GM18867 (cell line): ENCODE data around the gene PLEKHM2.

ENCODE experiments used
- ATAC-seq: cut with Tn5 transposase; IDR thresholded peaks from one replicate; pipeline ENCODE4 v1.9.1; 2021; ENCODE audit warnings: mild to moderate bottlenecking, moderate library complexity; ENCODE audit not compliant: unreplicated experiment

The PLEKHM2 gene

GRCh38 chr1:15723631-15724246, 39.6 kb downstream of the PLEKHM2 start:
- no peak for ATAC-seq

DNA sequence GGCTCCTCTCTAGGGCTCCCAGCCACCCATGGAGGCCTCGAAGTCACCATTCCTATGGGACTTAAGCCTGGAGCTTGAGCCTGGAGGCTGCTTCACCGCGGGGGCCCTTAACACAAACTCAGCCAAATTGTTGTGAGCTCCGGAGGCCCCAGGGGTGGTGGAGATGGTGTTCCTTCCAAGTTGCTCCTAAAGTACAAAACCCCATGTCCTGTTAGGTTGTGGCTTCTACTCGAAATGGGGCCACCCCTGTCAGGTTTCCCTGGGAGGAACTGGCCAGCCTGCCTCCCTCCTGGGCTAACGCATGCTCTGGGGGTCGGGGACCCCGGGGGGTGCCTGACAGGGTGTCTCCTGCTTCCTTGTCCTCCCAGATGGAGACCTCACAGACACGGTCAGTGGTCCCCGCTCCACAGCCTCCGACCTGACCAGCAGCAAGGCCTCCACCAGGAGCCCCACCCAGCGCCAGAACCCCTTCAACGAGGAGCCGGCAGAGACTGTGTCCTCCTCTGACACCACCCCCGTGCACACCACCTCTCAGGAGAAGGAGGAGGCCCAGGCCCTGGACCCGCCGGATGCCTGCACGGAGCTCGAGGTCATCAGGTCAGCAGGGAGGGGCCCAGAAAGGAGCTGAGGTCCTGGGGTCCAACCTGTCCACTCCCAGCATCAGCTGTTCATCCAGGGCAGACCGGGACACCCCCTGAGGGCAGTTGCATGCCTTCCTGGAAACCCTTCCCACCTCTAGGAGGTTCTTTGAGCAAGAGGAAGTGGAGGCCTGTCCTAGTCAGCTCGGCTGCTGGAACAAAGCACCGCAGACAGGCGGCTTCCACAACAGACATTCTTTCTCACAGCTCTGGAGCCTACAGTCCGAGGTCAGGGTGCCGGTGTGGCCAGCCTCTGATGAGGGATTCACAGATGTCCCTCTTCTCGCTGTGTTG, 41.1 kb downstream of the PLEKHM2 start:
- ATAC-seq = no peak

- no peak for ATAC-seq
These were observed 42.4 kb downstream of the PLEKHM2 start for GRCh38 chr1:15726508-15726907.

GRCh38 chr1:15727021-15727420, 42.9 kb downstream of the PLEKHM2 start:
- no peak for ATAC-seq

GRCh38 chr1:15727424-15727823, 43.3 kb downstream of the PLEKHM2 start:
- ATAC-seq = no peak

- ATAC-seq = no peak
These were observed 43.9 kb downstream of the PLEKHM2 start for GRCh38 chr1:15727866-15728534.

GRCh38 chr1:15728937-15729657, 45.0 kb downstream of the PLEKHM2 start:
- ATAC-seq = no peak

- ATAC-seq = no peak
These were observed 46.3 kb downstream of the PLEKHM2 start for GRCh38 chr1:15730423-15730822.

DNA sequence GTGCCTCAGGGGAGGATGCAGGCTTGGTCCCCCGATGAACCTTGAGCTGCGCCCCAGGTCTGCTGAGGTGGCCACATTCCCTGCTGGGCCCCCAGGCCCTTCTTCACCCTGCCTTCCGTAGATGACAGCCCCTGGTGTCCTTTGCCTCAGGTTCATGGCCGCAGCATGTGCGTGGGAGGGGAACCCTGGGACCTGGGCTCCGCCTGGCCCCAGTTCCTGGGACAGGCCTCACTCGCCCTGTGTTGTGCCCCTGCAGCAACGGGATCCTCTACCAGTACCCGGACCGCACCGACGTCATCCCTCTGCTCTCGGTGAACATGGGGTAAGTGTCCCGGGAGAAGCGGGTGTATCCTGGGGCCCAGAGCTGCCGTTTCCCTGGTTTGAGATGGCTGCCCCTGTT, 46.8 kb downstream of the PLEKHM2 start:
- no peak for ATAC-seq

- no peak for ATAC-seq
These were observed 47.9 kb downstream of the PLEKHM2 start for GRCh38 chr1:15731735-15732685.

GRCh38 chr1:15732686-15733081, 48.6 kb downstream of the PLEKHM2 start:
- no peak for ATAC-seq

- no peak for ATAC-seq
These were observed 49.2 kb downstream of the PLEKHM2 start for GRCh38 chr1:15733218-15733725.

- no peak for ATAC-seq
These were observed 49.7 kb downstream of the PLEKHM2 start for GRCh38 chr1:15733726-15734226.

DNA sequence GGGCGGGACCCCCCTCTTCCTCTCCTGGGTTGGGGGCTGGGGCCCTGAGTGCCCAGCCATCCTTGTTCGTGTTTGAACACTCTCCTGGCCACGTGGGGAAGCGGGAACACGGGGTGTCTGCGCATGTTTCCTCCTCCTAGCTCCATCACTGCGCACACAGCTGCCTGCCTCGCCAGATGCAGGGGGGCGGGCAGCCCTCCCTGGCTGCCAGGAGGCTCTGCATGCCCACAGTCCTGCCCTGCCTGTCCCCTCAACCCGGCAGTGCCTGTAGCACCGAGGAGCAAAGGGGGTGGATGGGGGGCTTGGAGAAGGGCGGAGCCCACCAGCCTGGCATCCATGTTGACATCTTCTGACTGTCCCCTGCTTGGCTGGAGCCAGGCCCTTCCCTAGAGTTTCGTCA, 50.2 kb downstream of the PLEKHM2 start:
- ATAC-seq = no peak

GRCh38 chr1:15734901-15735300, 50.8 kb downstream of the PLEKHM2 start:
- no peak for ATAC-seq

GRCh38 chr1:15735304-15736037, 51.4 kb downstream of the PLEKHM2 start:
- ATAC-seq = no peak

GRCh38 chr1:15736038-15736891, 52.1 kb downstream of the PLEKHM2 start, which contains the start of gene SLC25A34:
SLC25A34 (plus strand) TSS chr1:15736258; CDS start chr1:15736486, 228 bp downstream.
- ATAC-seq = no peak

GRCh38 chr1:15736892-15737261, 52.8 kb downstream of the PLEKHM2 start:
- no peak for ATAC-seq
